T-cell (primary cell): ENCODE data around the gene RNF225. TPM values are rescaled to one million over a fixed set of nuclear protein-coding genes. Genes with fewer than 3 reads are reported as not detected.
"Not testable (repeated sequence)": the region's sequence is repeated elsewhere in the genome, so short reads cannot be mapped to it uniquely, and the experiment has no call there.

Experiments used
- ATAC-seq, 4 experiments: fragments of 200-7000 bp in 3 of 4; fragments of 150-1000 bp in 1 of 4; cut with Tn5 transposase; replicated peaks in 1 of 4; 1 replicate in 3 of 4; 2 replicates in 1 of 4; pipeline ENCODE4 v1.10.0; 2021; ENCODE audit warnings: moderate library complexity in 3 of 4, mild to moderate bottlenecking in 2 of 4, moderate number of reproducible peaks in 1 of 4
- CTCF ChIA-PET, 2 donors: fragments of 300-600 bp; sonication (Branson Sonifier 250); formaldehyde crosslinking; loops; one replicate each; lab custom pipeline; 2022; ENCODE audit warnings: antibody characterized with exemption in 2 of 2; lab: Charles Lee
- POLR2A ChIA-PET, 2 donors: fragments of 300-600 bp; sonication (Branson Sonifier 250); formaldehyde crosslinking; loops; one replicate each; lab custom pipeline; 2022; ENCODE audit warnings: antibody characterized with exemption in 2 of 2; lab: Charles Lee
- DNase-seq, 35 experiments: peaks; one replicate each; pipeline versions ENCODE4 v3.0.0 to v3.0.0-alpha.2; 2013 to 2023
- H3K27ac ChIP-seq: one replicate; pipeline ENCODE4 v1.5.1; 2013; ENCODE audit warnings: low read length
- H3K27me3 ChIP-seq, 2 experiments: replicated peaks in 1 of 2; 1 replicate in 1 of 2; 2 replicates in 1 of 2; pipeline versions ENCODE4 v1.6.1 to v1.7.0; 2013; ENCODE audit warnings: low read length in 1 of 2, mixed read lengths in 1 of 2; ENCODE audit not compliant: control insufficient read depth in 2 of 2, insufficient read depth in 2 of 2; ENCODE audit errors: extremely low read depth in 1 of 2
- H3K36me3 ChIP-seq, 2 donors: 1 replicate in 1 of 2; 2 replicates in 1 of 2; pipeline versions ENCODE4 v1.6.1 to v1.7.0; 2013; ENCODE audit warnings: low read length in 1 of 2; ENCODE audit not compliant: control insufficient read depth in 2 of 2, insufficient read depth in 1 of 2; ENCODE audit errors: extremely low read depth in 1 of 2
- H3K4me1 ChIP-seq, 2 experiments: 1 replicate in 1 of 2; 2 replicates in 1 of 2; pipeline versions ENCODE4 v1.6.1 to v1.7.0; 2013; ENCODE audit warnings: low read length in 2 of 2, mixed read lengths in 1 of 2; ENCODE audit not compliant: insufficient read depth in 2 of 2, control insufficient read depth in 1 of 2; ENCODE audit errors: extremely low read depth in 1 of 2
- H3K4me3 ChIP-seq, 2 donors: 1 replicate in 1 of 2; 2 replicates in 1 of 2; pipeline versions ENCODE4 v1.5.1 to v1.7.0; 2013; ENCODE audit warnings: mild to moderate bottlenecking in 2 of 2, low read length in 1 of 2, moderate library complexity in 1 of 2; ENCODE audit not compliant: control insufficient read depth in 1 of 2; ENCODE audit errors: extremely low read depth in 1 of 2
- H3K9me3 ChIP-seq: 2 replicates; pipeline ENCODE4 v1.7.0; 2013
- H3K27ac Mint-ChIP-seq, 2 donors: one replicate each; pipeline ENCODE4 v1.8.0; 2020 to 2021; ENCODE audit warnings: mild to moderate bottlenecking in 2 of 2, mixed read lengths in 2 of 2
- H3K27me3 Mint-ChIP-seq, 2 donors: one replicate each; pipeline ENCODE4 v1.8.0; 2021 to 2022; ENCODE audit warnings: mixed read lengths in 2 of 2
- H3K36me3 Mint-ChIP-seq: one replicate; pipeline ENCODE4 v1.8.0; 2021; ENCODE audit warnings: mixed read lengths
- H3K4me1 Mint-ChIP-seq, 3 donors: one replicate each; pipeline ENCODE4 v1.8.0; 2020 to 2022; ENCODE audit warnings: mixed read lengths in 3 of 3, mild to moderate bottlenecking in 1 of 3
- H3K4me3 Mint-ChIP-seq, 3 donors: one replicate each; pipeline ENCODE4 v1.8.0; 2020 to 2022; ENCODE audit warnings: mild to moderate bottlenecking in 3 of 3, mixed read lengths in 3 of 3, moderate library complexity in 3 of 3
- H3K9me3 Mint-ChIP-seq, 3 donors: one replicate each; pipeline ENCODE4 v1.8.0; 2020 to 2022; ENCODE audit warnings: mixed read lengths in 3 of 3
- WGBS: methylation state at CpG from one replicate; pipeline ENCODE4 v1.1.5; 2013; ENCODE audit warnings: missing lambda C conversion rate; ENCODE audit not compliant: insufficient coverage; 5-methylcytosine and 5-hydroxymethylcytosine counted together
- total RNA-seq, 35 experiments: library from RNA in 6 of 35; stranded (reverse) in 6 of 35; fragments of 120-200 nt in 1 of 35; gene quantifications; one replicate each; pipeline versions ENCODE4 v1.2.1 to v1.2.4 and lab custom pipeline; 2013 to 2026

RNF225 gene
- total RNA-seq, 5 donors from 2014 or later (not counting 1 experiment from before 2014, with no cell fraction given): 0.44 to 1.9 (median 0.51) TPM; not detected in 1

DNA sequence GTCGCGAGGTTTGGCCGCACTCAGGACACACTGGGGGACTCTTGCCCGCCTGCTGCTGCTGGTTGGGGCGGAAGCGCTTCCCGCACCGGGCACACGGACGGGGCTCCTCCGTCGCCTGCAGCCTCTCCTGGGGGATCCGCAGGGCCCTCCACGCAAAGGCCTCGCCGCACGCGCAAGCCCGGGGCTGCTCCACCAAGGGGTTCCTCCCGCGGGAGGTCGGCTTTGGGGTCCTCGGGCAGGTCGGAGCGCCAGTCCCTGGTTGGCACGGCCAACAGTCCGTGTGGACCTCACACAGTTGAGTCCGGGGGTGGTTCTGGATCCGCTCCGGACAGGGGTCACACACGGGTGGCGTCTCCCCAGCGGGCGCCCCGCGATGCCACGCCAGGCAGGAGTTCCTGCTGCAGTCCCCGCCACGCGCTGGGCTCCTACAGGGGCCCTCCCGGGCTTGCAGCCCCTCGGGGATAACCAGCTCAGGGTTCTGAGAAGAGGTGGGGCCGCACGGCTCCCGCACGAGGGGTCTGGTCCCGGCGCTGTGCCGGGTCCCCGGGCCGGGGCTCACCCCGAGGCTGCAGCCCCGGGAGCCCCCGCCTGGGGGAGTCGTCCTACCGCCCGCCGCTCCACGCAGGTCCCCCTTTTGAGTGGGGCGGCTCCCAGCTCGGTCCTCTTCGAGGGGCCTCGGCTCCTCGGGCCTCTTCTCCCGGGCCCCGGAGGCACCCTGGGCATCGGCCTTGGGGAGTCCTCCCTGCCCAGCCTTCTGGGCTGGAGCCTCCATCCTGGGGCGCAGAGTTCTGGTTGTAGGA is 26.7 kb upstream of the RNF225 start:
- WGBS: 96% methylated on average over 47 of the region's 68 CpGs
- Histone ChIP-seq H3K36me3 (no peaks in the 10 kb centered on the region), H3K27ac (no peak overlapping the region), H3K4me3 (no peak overlapping the region), H3K4me1 (peaks cover 0 to 2% of the 10 kb centered on the region in 2 experiments), H3K27me3 (no peaks in the 10 kb centered on the region), H3K9me3 (no peaks in the 10 kb centered on the region)
- no peaks in the 10 kb centered on the region for H3K9me3 Mint-ChIP-seq
- H3K36me3 Mint-ChIP-seq: no peaks in the 10 kb centered on the region
- ATAC-seq (no peak), DNase-seq (no peak)
- no peaks in the 10 kb centered on the region for H3K27me3 Mint-ChIP-seq
- CTCF ChIA-PET: no interaction called here
- H3K4me1 Mint-ChIP-seq: no peaks in the 10 kb centered on the region
- POLR2A ChIA-PET: no interaction called here
- H3K27ac Mint-ChIP-seq: no peak overlapping the region
- H3K4me3 Mint-ChIP-seq: no peak overlapping the region

- no peak overlapping the region for H3K27ac ChIP-seq
- WGBS: 92% methylated on average over 14 of the region's 15 CpGs
- no peaks in the 10 kb centered on the region for H3K27me3 ChIP-seq
- ChIA-PET POLR2A (no interaction called here), CTCF (no interaction called here)
- DNase-seq (no peak), ATAC-seq (no peak)
- H3K36me3 ChIP-seq: no peaks in the 10 kb centered on the region
- H3K9me3 ChIP-seq: no peaks in the 10 kb centered on the region
- Mint-ChIP-seq H3K4me1 (no peaks in the 10 kb centered on the region), H3K27me3 (no peaks in the 10 kb centered on the region), H3K9me3 (no peaks in the 10 kb centered on the region), H3K27ac (no peak overlapping the region), H3K4me3 (no peak overlapping the region), H3K36me3 (no peaks in the 10 kb centered on the region)
- H3K4me1 ChIP-seq: no peaks in the 10 kb centered on the region
- no peak overlapping the region for H3K4me3 ChIP-seq
Observed at GRCh38 chr19:58372311-58373133, 22.9 kb upstream of the RNF225 start.

DNA sequence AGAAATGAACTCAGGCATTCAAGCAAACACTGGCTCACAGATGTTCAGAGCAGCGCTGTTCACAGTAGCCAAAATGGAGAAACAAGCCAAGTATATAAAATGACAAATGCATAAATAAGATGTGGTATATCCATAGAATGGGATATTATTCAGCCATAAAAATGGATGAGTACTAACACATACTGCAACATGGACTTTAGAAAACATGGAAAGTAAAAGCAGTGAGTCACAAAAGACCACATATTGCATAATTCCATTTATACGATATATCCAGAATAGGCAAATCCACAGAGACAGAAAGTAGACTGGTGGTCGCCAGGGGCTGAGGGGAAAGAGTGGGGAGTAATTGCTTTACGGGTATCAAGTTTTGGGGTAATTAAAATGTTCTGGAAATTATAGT is 21.3 kb upstream of the RNF225 start:
- ATAC-seq (no peak), DNase-seq (no peak)
- H3K27me3 ChIP-seq: no peaks in the 10 kb centered on the region
- ChIA-PET CTCF (no interaction called here), POLR2A (no interaction called here)
- no peak overlapping the region for H3K27ac ChIP-seq
- Mint-ChIP-seq H3K9me3 (no peaks in the 10 kb centered on the region), H3K4me3 (no peak overlapping the region), H3K27ac (no peak overlapping the region), H3K36me3 (no peaks in the 10 kb centered on the region), H3K4me1 (peaks cover 0 to 5% (median 0%) of the 10 kb centered on the region in 3 donors), H3K27me3 (no peaks in the 10 kb centered on the region)
- H3K4me3 ChIP-seq: no peak overlapping the region
- no peaks in the 10 kb centered on the region for H3K9me3 ChIP-seq
- no peaks in the 10 kb centered on the region for H3K36me3 ChIP-seq
- no CpG with 5 or more reads among the region's 4 CpGs for WGBS
- peaks cover 0 to 2% of the 10 kb centered on the region in 2 experiments for H3K4me1 ChIP-seq

DNA sequence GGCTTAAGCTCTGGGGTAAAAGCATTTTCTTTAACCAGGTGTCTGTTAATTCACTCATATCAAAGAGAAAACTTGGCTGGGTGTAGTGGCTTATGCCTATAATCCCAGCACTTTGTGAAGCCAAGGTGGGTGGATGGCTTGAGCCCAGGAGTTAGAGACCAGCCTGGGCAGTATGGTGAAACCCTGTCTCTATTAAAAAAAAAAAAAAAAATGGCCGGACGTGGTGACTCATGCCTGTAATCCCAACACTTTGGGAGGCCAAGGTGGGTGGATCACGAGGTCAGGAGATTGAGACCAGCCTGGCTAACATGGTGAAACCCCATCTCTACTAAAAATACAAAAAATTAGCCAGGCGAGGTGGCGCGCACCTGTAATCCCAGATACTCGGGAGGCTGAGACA is 18.7 kb upstream of the RNF225 start:
- H3K36me3 ChIP-seq, H3K9me3 Mint-ChIP-seq, H3K4me3 Mint-ChIP-seq, H3K27me3 Mint-ChIP-seq, H3K9me3 ChIP-seq, ATAC-seq, H3K36me3 Mint-ChIP-seq, DNase-seq, H3K27ac ChIP-seq, CTCF ChIA-PET, H3K27ac Mint-ChIP-seq, H3K27me3 ChIP-seq, H3K4me3 ChIP-seq: not testable (repeated sequence)
- H3K4me1 ChIP-seq: peaks cover 4 to 20% of the 10 kb centered on the region in 2 experiments
- POLR2A ChIA-PET: interaction anchor here in 1 of 2 donors (0.7 kb wide), 1 partner anchor 745 kb away, joined by 7 read pairs; no protein-coding TSS in a partner anchor
- 95% methylated on average over 4 of the region's 7 CpGs for WGBS
- peaks cover 16 to 21% (median 18%) of the 10 kb centered on the region in 3 donors for H3K4me1 Mint-ChIP-seq

- no peaks in the 10 kb centered on the region for H3K27me3 Mint-ChIP-seq
- Histone ChIP-seq H3K9me3 (no peaks in the 10 kb centered on the region), H3K27me3 (no peaks in the 10 kb centered on the region), H3K36me3 (no peaks in the 10 kb centered on the region), H3K4me3 (no peak overlapping the region), H3K4me1 (peaks cover 4 to 27% of the 10 kb centered on the region in 2 experiments), H3K27ac (peak overlapping the region; percentile 24)
- H3K36me3 Mint-ChIP-seq: no peaks in the 10 kb centered on the region
- peak overlapping the region; percentile 87 to 95 (median 87) for H3K4me3 Mint-ChIP-seq
- ChIA-PET CTCF (no interaction called here), POLR2A (no interaction called here)
- ATAC-seq (no peak), DNase-seq (no peak)
- H3K27ac Mint-ChIP-seq: peak overlapping the region; percentile 94
- H3K4me1 Mint-ChIP-seq: peaks cover 24 to 30% (median 28%) of the 10 kb centered on the region in 3 donors
- H3K9me3 Mint-ChIP-seq: no peaks in the 10 kb centered on the region
- 87% methylated on average over 5 of the region's 6 CpGs for WGBS
Observed at GRCh38 chr19:58379246-58379645, 16.2 kb upstream of the RNF225 start.

DNA sequence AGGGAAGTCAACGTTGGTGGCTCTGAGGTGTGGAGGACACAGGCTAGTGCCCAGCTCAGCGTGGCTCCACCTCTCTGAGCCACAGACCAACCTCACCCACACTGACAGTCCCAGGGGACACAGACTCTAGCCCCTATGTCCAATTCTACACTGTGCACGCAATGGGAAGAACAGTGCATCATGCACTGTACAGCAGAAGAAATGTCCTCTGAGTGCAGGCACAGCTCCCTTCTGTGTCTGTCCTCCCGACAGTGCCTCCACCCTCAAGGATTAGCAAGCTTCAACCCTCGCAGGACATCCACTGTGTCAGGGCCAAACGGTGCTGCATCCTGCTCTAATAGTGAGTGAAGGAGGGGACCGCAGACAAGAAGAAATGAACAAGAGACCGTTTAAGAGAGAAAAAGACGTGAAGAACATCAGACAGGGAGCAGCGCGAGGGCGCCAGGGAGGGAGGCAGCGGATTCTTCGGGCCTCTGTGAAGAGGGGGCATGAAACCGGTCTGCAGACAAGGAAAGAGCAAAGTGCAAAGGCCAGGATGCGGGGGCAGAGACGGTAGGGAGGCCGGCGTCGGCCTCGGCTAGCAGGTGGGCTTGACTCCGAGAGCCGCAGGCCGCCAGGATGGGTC is 15.3 kb upstream of the RNF225 start:
- DNase-seq: peak in 1 of 35 experiments; percentile 29
- POLR2A ChIA-PET: no interaction called here
- peak overlapping the region; percentile 90 for H3K27ac ChIP-seq
- peak overlapping the region; percentile 94 for H3K27ac Mint-ChIP-seq
- H3K36me3 ChIP-seq: no peaks in the 10 kb centered on the region
- WGBS: under 1% methylated on average over 19 of the region's 24 CpGs
- no peaks in the 10 kb centered on the region for H3K27me3 ChIP-seq
- H3K9me3 Mint-ChIP-seq: no peaks in the 10 kb centered on the region
- no peak for ATAC-seq
- H3K27me3 Mint-ChIP-seq: no peaks in the 10 kb centered on the region
- H3K4me1 Mint-ChIP-seq: peaks cover 24 to 30% (median 28%) of the 10 kb centered on the region in 3 donors
- H3K4me1 ChIP-seq: peaks cover 4 to 27% of the 10 kb centered on the region in 2 experiments
- peak overlapping the region; percentile 87 to 95 (median 87) for H3K4me3 Mint-ChIP-seq
- H3K36me3 Mint-ChIP-seq: no peaks in the 10 kb centered on the region
- no peaks in the 10 kb centered on the region for H3K9me3 ChIP-seq
- H3K4me3 ChIP-seq: peak overlapping the region; percentile 52 to 73
- CTCF ChIA-PET: no interaction called here
